Prostate gland (tissue), 2 donors: ENCODE results near the gene LPP.

ENCODE experiments used
- CTCF ChIP-seq, 4 experiments: fragments of 200-600 bp in 2 of 4; fragments of 450-650 bp in 2 of 4; sonication (generic) in 2 of 4; IDR thresholded peaks; 1 replicate in 3 of 4; 2 replicates in 1 of 4; pipeline ENCODE4 v1.5.1; 2016 to 2019; ENCODE audit warnings: antibody characterized with exemption in 4 of 4, mild to moderate bottlenecking in 2 of 4, moderate library complexity in 2 of 4
- POLR2AphosphoS5 ChIP-seq: sonication (generic); formaldehyde crosslinking; IDR thresholded peaks from one replicate; pipeline ENCODE4 v1.6.1; 2017; ENCODE audit warnings: antibody characterized with exemption

GRCh38 chr3:188491276-188491687 lies 337.3 kb downstream of the LPP start:
- TF ChIP-seq POLR2AphosphoS5 = no peak
- no peak for TF ChIP-seq CTCF (IDR thresholded peaks at IDR 0.05)
